Smooth muscle cell of trachea (primary cell): ENCODE measurements around the gene ARHGEF12. TPM values are rescaled to one million over a fixed set of nuclear protein-coding genes. Genes with fewer than 3 reads are reported as not detected.

Experiments used
- total RNA-seq: library from RNA; depleted of rRNA; stranded (reverse); fragments of >200 nt; gene quantifications from 2 replicates; pipeline ENCODE4 v1.2.1, GENCODE V29; 2014

The ARHGEF12 gene, protein sequence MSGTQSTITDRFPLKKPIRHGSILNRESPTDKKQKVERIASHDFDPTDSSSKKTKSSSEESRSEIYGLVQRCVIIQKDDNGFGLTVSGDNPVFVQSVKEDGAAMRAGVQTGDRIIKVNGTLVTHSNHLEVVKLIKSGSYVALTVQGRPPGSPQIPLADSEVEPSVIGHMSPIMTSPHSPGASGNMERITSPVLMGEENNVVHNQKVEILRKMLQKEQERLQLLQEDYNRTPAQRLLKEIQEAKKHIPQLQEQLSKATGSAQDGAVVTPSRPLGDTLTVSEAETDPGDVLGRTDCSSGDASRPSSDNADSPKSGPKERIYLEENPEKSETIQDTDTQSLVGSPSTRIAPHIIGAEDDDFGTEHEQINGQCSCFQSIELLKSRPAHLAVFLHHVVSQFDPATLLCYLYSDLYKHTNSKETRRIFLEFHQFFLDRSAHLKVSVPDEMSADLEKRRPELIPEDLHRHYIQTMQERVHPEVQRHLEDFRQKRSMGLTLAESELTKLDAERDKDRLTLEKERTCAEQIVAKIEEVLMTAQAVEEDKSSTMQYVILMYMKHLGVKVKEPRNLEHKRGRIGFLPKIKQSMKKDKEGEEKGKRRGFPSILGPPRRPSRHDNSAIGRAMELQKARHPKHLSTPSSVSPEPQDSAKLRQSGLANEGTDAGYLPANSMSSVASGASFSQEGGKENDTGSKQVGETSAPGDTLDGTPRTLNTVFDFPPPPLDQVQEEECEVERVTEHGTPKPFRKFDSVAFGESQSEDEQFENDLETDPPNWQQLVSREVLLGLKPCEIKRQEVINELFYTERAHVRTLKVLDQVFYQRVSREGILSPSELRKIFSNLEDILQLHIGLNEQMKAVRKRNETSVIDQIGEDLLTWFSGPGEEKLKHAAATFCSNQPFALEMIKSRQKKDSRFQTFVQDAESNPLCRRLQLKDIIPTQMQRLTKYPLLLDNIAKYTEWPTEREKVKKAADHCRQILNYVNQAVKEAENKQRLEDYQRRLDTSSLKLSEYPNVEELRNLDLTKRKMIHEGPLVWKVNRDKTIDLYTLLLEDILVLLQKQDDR (N-terminal part only)
- 101 and 124 TPM in 2 replicates for total RNA-seq

GRCh38 chr11:120335908-120336640 is at the start of gene ARHGEF12:
Gene ARHGEF12, plus strand, starts transcription at chr11:120336413. Its CDS starts 831 bp downstream, at chr11:120337244.

DNA sequence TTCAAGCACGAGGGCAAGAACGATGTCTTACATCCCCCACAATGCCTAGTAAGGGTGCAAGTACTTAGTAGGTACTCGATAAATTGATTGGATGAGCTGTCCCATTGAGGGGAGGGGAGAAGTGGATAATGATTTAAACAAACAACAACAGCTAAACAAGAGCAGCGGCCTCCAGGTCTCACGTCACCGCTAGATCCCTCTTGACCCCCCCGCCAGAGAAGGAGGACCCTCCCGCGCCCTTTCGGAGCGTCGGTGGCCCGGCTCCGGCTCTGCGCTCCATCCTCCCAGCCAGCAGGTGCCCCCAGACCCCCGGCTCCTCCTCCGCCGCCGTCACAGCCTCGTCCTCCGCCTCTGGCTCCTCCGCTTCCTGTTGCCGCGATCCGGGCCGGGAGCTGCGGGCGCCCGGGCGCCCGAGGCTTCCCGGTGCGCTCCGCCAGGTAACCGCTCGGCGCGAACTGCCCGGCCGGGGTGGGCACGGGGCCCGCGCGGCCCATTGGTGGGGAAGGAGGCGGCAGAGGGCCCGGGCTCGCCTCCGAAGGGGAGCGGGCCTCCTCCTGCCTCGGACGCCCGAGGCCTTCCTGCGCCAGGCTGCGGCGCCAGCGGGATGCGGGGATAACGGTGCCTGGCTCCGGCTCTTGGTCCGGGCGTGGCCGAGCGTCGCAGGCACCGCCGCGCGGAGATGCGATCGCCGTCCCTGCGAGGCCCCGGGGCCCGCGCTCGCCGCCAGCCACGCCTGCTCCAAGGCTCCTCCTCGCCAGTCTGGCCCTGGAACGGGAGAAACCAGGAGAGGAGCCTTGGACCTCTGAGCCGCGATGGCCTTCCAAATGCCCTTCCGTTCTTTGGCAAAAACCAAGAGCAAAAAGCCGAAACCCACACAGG is 11.0 kb upstream of the ARHGEF12 start, which contains the start of gene TLCD5:
Gene TLCD5, plus strand, starts transcription at position 368 of the 879 bp plus-strand sequence. CDS start 2,143 bp downstream, outside the sequence.

GRCh38 chr11:120511116-120511819 is 175.1 kb downstream of the ARHGEF12 start, which contains the start of gene GRIK4:
Gene GRIK4, plus strand, starts transcription at chr11:120511748. Its CDS starts 148,571 bp downstream, at chr11:120660319.

Other genes starting within 250 kb of the ARHGEF12 start
- 0.17 TPM in 1 of 2 replicates, not detected in the other for gene TRIM29, start 198.3 kb upstream of the ARHGEF12 start, total RNA-seq
- gene OAF, start 125.4 kb upstream of the ARHGEF12 start, total RNA-seq: 51.2 and 139 TPM in 2 replicates
- under 0.01 and 0.29 TPM in 2 replicates for gene POU2F3, start 96.3 kb upstream of the ARHGEF12 start, total RNA-seq
- gene TLCD5, start 11.1 kb upstream of the ARHGEF12 start, total RNA-seq: 9.4 and 10.0 TPM in 2 replicates
- gene GRIK4, start 175.3 kb downstream of the ARHGEF12 start, total RNA-seq: 0.15 and 0.99 TPM in 2 replicates